ENCODE measurements around the gene ELP6. TPM values are rescaled to one million over a fixed set of nuclear protein-coding genes. Genes with fewer than 3 reads are reported as not detected.
A peak's percentile ranks its signal among the peaks of the same experiment; 100 is the strongest.
"Not testable (repeated sequence)": the region's sequence is repeated elsewhere in the genome, so short reads cannot be mapped to it uniquely, and the experiment has no call there.

Gene ELP6
- total and polyA plus RNA-seq, 9 of the 15 experiments (the other 6 are each of a cell fraction or from before 2014, with no cell fraction given) = 76.9 to 198 (median 83.3) TPM

DNA sequence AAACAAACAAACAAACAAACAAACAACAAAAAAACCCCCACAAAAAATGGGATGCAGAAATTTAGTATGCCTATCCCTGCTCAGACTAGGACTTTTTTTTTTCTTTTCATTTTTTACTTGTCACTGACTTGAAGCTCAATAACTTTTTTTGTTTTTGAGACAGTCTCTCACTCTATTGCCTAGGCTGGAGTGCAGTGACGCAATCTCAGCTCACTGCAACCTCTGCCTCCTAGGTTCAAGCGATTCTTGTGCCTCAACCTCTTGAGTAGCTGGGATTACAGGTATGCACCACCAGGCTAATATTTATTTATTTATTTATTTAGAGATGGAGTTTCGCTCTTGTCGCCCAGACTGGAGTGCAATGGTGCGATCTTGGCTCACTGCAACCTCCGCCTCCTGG, 8.2 kb downstream of the ELP6 start:
- in situ Hi-C loops (cut with MboI) = not testable (repeated sequence)

DNA sequence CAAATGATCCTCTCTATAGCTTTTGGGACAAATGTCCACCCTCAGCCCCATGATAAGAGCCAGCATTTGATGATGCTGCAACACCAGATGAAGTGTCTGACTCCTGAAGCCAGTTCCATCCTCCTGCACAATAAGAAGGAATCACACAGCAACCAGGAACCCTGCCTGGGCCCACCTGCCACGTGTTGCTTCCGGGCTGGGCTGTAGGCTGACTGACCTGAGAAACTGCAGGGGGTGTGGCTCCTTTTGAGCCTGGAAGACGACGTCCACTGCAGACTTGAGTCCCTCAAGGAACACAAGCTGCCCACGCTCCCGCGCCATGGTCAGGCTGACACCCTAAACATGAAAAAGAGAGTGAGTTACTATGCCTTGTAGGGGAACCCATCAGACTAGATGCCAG, 9.4 kb downstream of the ELP6 start:
- WGBS (ENCODE audit: insufficient coverage, low coverage, missing lambda C conversion rate) = 64% methylated on average over 7 of the region's 7 CpGs
- ChIA-PET CTCF (ENCODE audit: low intra/inter-chr PET ratio) (no interaction called here), POLR2A (interaction anchor here (1.4 to 3.2 kb wide), 5 partner anchors 8 to 25 kb away, joined by 4 to 12 read pairs (median 6); partner anchors contain the start of gene ELP6)
- peaks cover 6% of the 10 kb centered on the region; the same call in 1 of the 3 replicates for H3K79me2 ChIP-seq (ENCODE audit: control insufficient read depth, insufficient read depth, low read length)
- intact Hi-C loops (cut with micrococcal nuclease) = no loop called here
- no peak overlapping the region for H3K4me2 ChIP-seq (ENCODE audit: insufficient read depth, low read length)
- H3K9me3 ChIP-seq (replicated peaks; ENCODE audit: control insufficient read depth, insufficient read depth, low read depth, low read length) = no peaks in the 10 kb centered on the region
- no peak for FAIRE-seq
- H3K4me1 ChIP-seq (replicated peaks in 1 of 2; ENCODE audit: control insufficient read depth in 2 of 2, insufficient read depth in 2 of 2, low read length in 2 of 2) = peaks cover 14 to 20% of the 10 kb centered on the region in 2 experiments; a peak in 4 of 5 replicates
- H4K20me1 ChIP-seq (replicated peaks; ENCODE audit: control insufficient read depth, insufficient read depth, low read length) = no peaks in the 10 kb centered on the region
- in situ Hi-C loops (cut with MboI) = no loop called here
- H3K9me1 ChIP-seq (ENCODE audit: control insufficient read depth, insufficient read depth, low read length) = peaks cover 3% of the 10 kb centered on the region
- H3K36me3 ChIP-seq (ENCODE audit: control insufficient read depth, insufficient read depth, low read length) = peaks cover 72% of the 10 kb centered on the region
- no TSS peak for BruUV-seq (replicated peaks)
- H2AFZ ChIP-seq (ENCODE audit: low read depth, low read length) = no peak overlapping the region
- H3K27ac ChIP-seq (ENCODE audit: extremely low read depth, low read depth, low read length) = peak overlapping the region; percentile 8; the same call in 1 of the 3 replicates
- H3K9ac ChIP-seq (ENCODE audit: insufficient read depth in 1 of 2, low read depth in 2 of 2, low read length in 2 of 2) = peak overlapping the region in 1 of 2 experiments; percentile 5; a peak in 1 of 4 replicates
- peak; percentile 36 to 55 (median 42) for DNase-seq (ENCODE audit: extremely low read depth in 1 of 4, low spot score in 3 of 4)
- no peak overlapping the region for H3K4me3 ChIP-seq
- ATAC-seq = peak; percentile 51
- H3K27me3 ChIP-seq (ENCODE audit: control insufficient read depth in 2 of 2, insufficient read depth in 2 of 2, low read length in 2 of 2) = no peaks in the 10 kb centered on the region
- no peak for TF ChIP-seq MTA1 (IDR thresholded peaks at IDR 0.05; ENCODE audit: borderline replicate concordance)
- TF ChIP-seq, protein P1, sequence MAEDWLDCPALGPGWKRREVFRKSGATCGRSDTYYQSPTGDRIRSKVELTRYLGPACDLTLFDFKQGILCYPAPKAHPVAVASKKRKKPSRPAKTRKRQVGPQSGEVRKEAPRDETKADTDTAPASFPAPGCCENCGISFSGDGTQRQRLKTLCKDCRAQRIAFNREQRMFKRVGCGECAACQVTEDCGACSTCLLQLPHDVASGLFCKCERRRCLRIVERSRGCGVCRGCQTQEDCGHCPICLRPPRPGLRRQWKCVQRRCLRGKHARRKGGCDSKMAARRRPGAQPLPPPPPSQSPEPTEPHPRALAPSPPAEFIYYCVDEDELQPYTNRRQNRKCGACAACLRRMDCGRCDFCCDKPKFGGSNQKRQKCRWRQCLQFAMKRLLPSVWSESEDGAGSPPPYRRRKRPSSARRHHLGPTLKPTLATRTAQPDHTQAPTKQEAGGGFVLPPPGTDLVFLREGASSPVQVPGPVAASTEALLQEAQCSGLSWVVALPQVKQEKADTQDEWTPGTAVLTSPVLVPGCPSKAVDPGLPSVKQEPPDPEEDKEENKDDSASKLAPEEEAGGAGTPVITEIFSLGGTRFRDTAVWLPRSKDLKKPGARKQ (CRISPR knock-in tag; IDR thresholded peaks at IDR 0.05) = no peak
- TF ChIP-seq TGIF2 (CRISPR knock-in tag; IDR thresholded peaks at IDR 0.05) = no peak
- TF ChIP-seq U2AF1 (optimal IDR thresholded peaks at IDR 0.05; ENCODE audit: low read depth, low read length) = no peak
- TF ChIP-seq ZZZ3 (IDR thresholded peaks at IDR 0.05) = no peak
- no peak for TF ChIP-seq KLF16 (IDR thresholded peaks at IDR 0.05)
- no peak for TF ChIP-seq ETV6 (IDR thresholded peaks at IDR 0.05; ENCODE audit: borderline replicate concordance in 1 of 2, low read depth in 2 of 2, low read length in 1 of 2)
- no peak for TF ChIP-seq ETV6 (CRISPR knock-in tag; IDR thresholded peaks at IDR 0.05; ENCODE audit: borderline replicate concordance)
- no peak for TF ChIP-seq MYC (IDR thresholded peaks at IDR 0.05; ENCODE audit: low read depth, low read length)
- TF ChIP-seq MYC (CRISPR knock-in tag; IDR thresholded peaks at IDR 0.05; ENCODE audit: borderline replicate concordance, low read depth) = no peak

More for the DNA sequence above, 8.2 kb downstream of the ELP6 start:
- H3K4me2 ChIP-seq (ENCODE audit: insufficient read depth, low read length); H3K9me1 ChIP-seq (ENCODE audit: control insufficient read depth, insufficient read depth, low read length); H3K27ac ChIP-seq (ENCODE audit: extremely low read depth, low read depth, low read length); H3K9ac ChIP-seq (ENCODE audit: insufficient read depth in 1 of 2, low read depth in 2 of 2, low read length in 2 of 2); H4K20me1 ChIP-seq (replicated peaks; ENCODE audit: control insufficient read depth, insufficient read depth, low read length); H3K79me2 ChIP-seq (ENCODE audit: control insufficient read depth, insufficient read depth, low read length); H3K9me3 ChIP-seq (replicated peaks; ENCODE audit: control insufficient read depth, insufficient read depth, low read depth, low read length); DNase-seq (ENCODE audit: extremely low read depth in 1 of 4, low spot score in 3 of 4); intact Hi-C loops (cut with micrococcal nuclease); BruUV-seq (replicated peaks); H3K4me3 ChIP-seq; ATAC-seq; H3K27me3 ChIP-seq (ENCODE audit: control insufficient read depth in 2 of 2, insufficient read depth in 2 of 2, low read length in 2 of 2); H2AFZ ChIP-seq (ENCODE audit: low read depth, low read length); FAIRE-seq; TF ChIP-seq CEBPG (CRISPR knock-in tag; IDR thresholded peaks at IDR 0.05): not testable (repeated sequence)
- Histone ChIP-seq H3K36me3 (ENCODE audit: control insufficient read depth, insufficient read depth, low read length) (peaks cover 76% of the 10 kb centered on the region), H3K4me1 (replicated peaks in 1 of 2; ENCODE audit: control insufficient read depth in 2 of 2, insufficient read depth in 2 of 2, low read length in 2 of 2) (peaks cover 14 to 17% of the 10 kb centered on the region in 2 experiments; a peak in 4 of 5 replicates)
- CTCF ChIA-PET (ENCODE audit: low intra/inter-chr PET ratio) = interaction anchor here (0.6 kb wide), 1 partner anchor 17 kb away, joined by 3 read pairs; no protein-coding TSS in a partner anchor
- TF ChIP-seq CEBPG (tag; conservative IDR thresholded peaks at IDR 0.05 in 1 of 2, IDR thresholded peaks at IDR 0.05 in 1 of 2) = peak; percentile 22 to 55; a peak in 3 of 4 replicates
- TF ChIP-seq CEBPB (tag; IDR thresholded peaks at IDR 0.05) = peak; percentile 81
- 94% methylated on average over 6 of the region's 6 CpGs for WGBS (ENCODE audit: insufficient coverage, low coverage, missing lambda C conversion rate)
- POLR2A ChIA-PET = interaction anchor here (1.4 to 2.0 kb wide), 3 partner anchors 10 to 26 kb away, joined by 5 to 7 read pairs (median 6); no protein-coding TSS in a partner anchor
